ENCODE results near the gene DUSP1. TPM values are rescaled to one million over a fixed set of nuclear protein-coding genes. Genes with fewer than 3 reads are reported as not detected.
A peak's percentile ranks its signal among the peaks of the same experiment; 100 is the strongest.

The DUSP1 gene
- total and polyA plus RNA-seq, 2 of the 13 experiments (the other 11 are each of a cell fraction or from before 2014, with no cell fraction given) = 27.1 to 55.5 TPM

DNA sequence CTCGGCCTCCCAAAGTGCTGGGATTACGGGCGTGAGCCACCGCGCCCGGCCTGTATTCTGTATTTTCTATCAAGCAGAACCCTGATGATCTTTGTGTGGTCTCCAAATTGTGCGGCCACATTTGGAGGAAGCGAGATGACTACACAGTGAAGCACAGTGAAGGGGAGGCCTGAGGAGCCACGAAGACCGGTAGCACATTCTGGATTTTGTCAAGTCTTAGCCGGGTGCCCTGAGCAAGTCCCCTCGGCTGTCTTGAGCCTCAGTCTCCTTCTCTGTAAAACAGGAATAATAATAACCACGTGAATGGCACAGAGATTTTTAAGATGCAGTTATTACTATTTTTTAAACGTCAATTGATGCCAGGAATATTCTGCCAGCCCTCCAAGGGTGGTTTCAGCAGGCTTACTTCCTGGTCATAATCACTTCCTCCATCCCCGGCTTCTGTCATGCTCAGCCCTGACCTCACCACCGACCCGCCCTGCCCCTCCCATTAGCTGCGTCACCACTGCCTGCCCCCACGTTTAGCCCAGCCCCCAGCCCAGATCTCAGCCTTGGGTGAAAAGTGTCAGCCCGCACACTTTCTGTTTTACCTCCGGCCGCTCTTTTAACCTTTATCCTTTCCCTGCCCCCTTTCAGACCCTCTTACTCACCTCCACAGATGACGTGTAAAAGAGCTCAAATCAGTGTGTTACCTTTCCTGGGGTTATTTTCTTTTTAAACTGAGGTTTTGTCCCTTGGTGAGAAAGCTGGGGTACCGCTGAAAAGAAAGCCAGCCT lies 36.1 kb upstream of the DUSP1 start (continued):
- TF ChIP-seq, protein P1, sequence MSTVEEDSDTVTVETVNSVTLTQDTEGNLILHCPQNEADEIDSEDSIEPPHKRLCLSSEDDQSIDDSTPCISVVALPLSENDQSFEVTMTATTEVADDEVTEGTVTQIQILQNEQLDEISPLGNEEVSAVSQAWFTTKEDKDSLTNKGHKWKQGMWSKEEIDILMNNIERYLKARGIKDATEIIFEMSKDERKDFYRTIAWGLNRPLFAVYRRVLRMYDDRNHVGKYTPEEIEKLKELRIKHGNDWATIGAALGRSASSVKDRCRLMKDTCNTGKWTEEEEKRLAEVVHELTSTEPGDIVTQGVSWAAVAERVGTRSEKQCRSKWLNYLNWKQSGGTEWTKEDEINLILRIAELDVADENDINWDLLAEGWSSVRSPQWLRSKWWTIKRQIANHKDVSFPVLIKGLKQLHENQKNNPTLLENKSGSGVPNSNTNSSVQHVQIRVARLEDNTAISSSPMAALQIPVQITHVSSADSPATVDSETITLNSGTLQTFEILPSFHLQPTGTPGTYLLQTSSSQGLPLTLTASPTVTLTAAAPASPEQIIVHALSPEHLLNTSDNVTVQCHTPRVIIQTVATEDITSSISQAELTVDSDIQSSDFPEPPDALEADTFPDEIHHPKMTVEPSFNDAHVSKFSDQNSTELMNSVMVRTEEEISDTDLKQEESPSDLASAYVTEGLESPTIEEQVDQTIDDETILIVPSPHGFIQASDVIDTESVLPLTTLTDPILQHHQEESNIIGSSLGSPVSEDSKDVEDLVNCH (CRISPR knock-in tag; IDR thresholded peaks at IDR 0.05) = no peak
- TF ChIP-seq, protein P2, sequence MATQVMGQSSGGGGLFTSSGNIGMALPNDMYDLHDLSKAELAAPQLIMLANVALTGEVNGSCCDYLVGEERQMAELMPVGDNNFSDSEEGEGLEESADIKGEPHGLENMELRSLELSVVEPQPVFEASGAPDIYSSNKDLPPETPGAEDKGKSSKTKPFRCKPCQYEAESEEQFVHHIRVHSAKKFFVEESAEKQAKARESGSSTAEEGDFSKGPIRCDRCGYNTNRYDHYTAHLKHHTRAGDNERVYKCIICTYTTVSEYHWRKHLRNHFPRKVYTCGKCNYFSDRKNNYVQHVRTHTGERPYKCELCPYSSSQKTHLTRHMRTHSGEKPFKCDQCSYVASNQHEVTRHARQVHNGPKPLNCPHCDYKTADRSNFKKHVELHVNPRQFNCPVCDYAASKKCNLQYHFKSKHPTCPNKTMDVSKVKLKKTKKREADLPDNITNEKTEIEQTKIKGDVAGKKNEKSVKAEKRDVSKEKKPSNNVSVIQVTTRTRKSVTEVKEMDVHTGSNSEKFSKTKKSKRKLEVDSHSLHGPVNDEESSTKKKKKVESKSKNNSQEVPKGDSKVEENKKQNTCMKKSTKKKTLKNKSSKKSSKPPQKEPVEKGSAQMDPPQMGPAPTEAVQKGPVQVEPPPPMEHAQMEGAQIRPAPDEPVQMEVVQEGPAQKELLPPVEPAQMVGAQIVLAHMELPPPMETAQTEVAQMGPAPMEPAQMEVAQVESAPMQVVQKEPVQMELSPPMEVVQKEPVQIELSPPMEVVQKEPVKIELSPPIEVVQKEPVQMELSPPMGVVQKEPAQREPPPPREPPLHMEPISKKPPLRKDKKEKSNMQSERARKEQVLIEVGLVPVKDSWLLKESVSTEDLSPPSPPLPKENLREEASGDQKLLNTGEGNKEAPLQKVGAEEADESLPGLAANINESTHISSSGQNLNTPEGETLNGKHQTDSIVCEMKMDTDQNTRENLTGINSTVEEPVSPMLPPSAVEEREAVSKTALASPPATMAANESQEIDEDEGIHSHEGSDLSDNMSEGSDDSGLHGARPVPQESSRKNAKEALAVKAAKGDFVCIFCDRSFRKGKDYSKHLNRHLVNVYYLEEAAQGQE (IDR thresholded peaks at IDR 0.05; ENCODE audit: borderline replicate concordance in 1 of 2, low read depth in 1 of 2, low read length in 2 of 2) = 0 out of 4 replicates have a peak, but pooled peaks of 1 of the 2 experiments have one; percentile 31
- TF ChIP-seq FLYWCH1 (CRISPR knock-in tag; IDR thresholded peaks at IDR 0.05) = no peak
- TF ChIP-seq SYNCRIP (IDR thresholded peaks at IDR 0.05; ENCODE audit: insufficient read depth, low read depth, low read length) = no peak
- TF ChIP-seq ZNF776 (CRISPR knock-in tag; IDR thresholded peaks at IDR 0.05) = no peak
- TF ChIP-seq ZNF546 (CRISPR knock-in tag; conservative IDR thresholded peaks at IDR 0.05) = no peak
- TF ChIP-seq, protein P3, sequence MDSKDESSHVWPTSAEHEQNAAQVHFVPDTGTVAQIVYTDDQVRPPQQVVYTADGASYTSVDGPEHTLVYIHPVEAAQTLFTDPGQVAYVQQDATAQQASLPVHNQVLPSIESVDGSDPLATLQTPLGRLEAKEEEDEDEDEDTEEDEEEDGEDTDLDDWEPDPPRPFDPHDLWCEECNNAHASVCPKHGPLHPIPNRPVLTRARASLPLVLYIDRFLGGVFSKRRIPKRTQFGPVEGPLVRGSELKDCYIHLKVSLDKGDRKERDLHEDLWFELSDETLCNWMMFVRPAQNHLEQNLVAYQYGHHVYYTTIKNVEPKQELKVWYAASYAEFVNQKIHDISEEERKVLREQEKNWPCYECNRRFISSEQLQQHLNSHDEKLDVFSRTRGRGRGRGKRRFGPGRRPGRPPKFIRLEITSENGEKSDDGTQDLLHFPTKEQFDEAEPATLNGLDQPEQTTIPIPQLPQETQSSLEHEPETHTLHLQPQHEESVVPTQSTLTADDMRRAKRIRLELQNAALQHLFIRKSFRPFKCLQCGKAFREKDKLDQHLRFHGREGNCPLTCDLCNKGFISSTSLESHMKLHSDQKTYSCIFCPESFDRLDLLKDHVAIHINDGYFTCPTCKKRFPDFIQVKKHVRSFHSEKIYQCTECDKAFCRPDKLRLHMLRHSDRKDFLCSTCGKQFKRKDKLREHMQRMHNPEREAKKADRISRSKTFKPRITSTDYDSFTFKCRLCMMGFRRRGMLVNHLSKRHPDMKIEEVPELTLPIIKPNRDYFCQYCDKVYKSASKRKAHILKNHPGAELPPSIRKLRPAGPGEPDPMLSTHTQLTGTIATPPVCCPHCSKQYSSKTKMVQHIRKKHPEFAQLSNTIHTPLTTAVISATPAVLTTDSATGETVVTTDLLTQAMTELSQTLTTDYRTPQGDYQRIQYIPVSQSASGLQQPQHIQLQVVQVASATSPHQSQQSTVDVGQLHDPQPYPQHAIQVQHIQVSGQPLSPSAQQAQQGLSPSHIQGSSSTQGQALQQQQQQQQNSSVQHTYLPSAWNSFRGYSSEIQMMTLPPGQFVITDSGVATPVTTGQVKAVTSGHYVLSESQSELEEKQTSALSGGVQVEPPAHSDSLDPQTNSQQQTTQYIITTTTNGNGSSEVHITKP (CRISPR knock-in tag; IDR thresholded peaks at IDR 0.05; ENCODE audit: low read depth) = no peak
- TF ChIP-seq, protein P4, sequence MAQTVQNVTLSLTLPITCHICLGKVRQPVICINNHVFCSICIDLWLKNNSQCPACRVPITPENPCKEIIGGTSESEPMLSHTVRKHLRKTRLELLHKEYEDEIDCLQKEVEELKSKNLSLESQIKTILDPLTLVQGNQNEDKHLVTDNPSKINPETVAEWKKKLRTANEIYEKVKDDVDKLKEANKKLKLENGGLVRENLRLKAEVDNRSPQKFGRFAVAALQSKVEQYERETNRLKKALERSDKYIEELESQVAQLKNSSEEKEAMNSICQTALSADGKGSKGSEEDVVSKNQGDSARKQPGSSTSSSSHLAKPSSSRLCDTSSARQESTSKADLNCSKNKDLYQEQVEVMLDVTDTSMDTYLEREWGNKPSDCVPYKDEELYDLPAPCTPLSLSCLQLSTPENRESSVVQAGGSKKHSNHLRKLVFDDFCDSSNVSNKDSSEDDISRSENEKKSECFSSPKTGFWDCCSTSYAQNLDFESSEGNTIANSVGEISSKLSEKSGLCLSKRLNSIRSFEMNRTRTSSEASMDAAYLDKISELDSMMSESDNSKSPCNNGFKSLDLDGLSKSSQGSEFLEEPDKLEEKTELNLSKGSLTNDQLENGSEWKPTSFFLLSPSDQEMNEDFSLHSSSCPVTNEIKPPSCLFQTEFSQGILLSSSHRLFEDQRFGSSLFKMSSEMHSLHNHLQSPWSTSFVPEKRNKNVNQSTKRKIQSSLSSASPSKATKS (CRISPR knock-in tag; IDR thresholded peaks at IDR 0.05) = no peak
- TF ChIP-seq ZSCAN25 (CRISPR knock-in tag; IDR thresholded peaks at IDR 0.05) = no peak
- TF ChIP-seq ETV5 (CRISPR knock-in tag; IDR thresholded peaks at IDR 0.05; ENCODE audit: borderline replicate concordance) = peak; percentile 42; the same call in 1 of the 2 replicates
- TF ChIP-seq AHR (CRISPR knock-in tag; IDR thresholded peaks at IDR 0.05) = no peak
- TF ChIP-seq SOX13 (IDR thresholded peaks at IDR 0.05) = no peak
- no peak for TF ChIP-seq SOX13 (CRISPR knock-in tag; conservative IDR thresholded peaks at IDR 0.05 in 1 of 2, IDR thresholded peaks at IDR 0.05 in 1 of 2)
- no peak for TF ChIP-seq ZNF614 (CRISPR knock-in tag; IDR thresholded peaks at IDR 0.05; ENCODE audit: borderline replicate concordance)
- no peak for TF ChIP-seq CENPX (CRISPR knock-in tag; IDR thresholded peaks at IDR 0.05)
- TF ChIP-seq ZNF660 (CRISPR knock-in tag; IDR thresholded peaks at IDR 0.05; ENCODE audit: borderline replicate concordance, low read depth) = no peak
